ENCODE data around the gene POLR3B. TPM values are rescaled to one million over a fixed set of nuclear protein-coding genes. Genes with fewer than 3 reads are reported as not detected.

Gene POLR3B
- total RNA-seq, 4 donors from 2014 or later: 9.6 to 14.6 (median 12.6) TPM

DNA sequence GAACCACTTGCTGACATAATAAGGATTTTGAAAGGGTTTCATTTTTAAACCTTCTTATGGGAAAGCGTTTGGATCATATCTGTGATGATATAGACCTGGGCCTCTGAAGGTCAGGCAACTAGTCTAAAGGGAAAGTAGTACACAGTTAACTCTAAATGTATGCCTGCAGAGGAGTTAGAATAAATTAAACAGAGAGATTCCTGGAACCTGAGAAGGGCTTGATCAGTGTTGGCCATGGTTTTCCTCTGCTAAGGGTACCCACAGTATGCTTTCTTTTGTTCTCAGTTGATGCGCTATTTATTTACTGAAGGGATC is 14.4 kb upstream of the POLR3B start:
- 61% methylated on average over 2 of the region's 2 CpGs for WGBS
- peak overlapping the region; percentile 26 for H3K4me3 ChIP-seq
- peaks cover 4% of the 10 kb centered on the region for H3K36me3 ChIP-seq
- peak overlapping the region; percentile 79 for H3K27ac ChIP-seq
- H3K9me3 ChIP-seq: no peaks in the 10 kb centered on the region
- DNase-seq (ENCODE audit: low spot score in 2 of 2): no peak
- TF ChIP-seq POLR2AphosphoS5 (IDR thresholded peaks at IDR 0.05) (no peak), POLR2A (IDR thresholded peaks at IDR 0.05) (no peak), EP300 (IDR thresholded peaks at IDR 0.05) (no peak)
- TF ChIP-seq, protein P1, sequence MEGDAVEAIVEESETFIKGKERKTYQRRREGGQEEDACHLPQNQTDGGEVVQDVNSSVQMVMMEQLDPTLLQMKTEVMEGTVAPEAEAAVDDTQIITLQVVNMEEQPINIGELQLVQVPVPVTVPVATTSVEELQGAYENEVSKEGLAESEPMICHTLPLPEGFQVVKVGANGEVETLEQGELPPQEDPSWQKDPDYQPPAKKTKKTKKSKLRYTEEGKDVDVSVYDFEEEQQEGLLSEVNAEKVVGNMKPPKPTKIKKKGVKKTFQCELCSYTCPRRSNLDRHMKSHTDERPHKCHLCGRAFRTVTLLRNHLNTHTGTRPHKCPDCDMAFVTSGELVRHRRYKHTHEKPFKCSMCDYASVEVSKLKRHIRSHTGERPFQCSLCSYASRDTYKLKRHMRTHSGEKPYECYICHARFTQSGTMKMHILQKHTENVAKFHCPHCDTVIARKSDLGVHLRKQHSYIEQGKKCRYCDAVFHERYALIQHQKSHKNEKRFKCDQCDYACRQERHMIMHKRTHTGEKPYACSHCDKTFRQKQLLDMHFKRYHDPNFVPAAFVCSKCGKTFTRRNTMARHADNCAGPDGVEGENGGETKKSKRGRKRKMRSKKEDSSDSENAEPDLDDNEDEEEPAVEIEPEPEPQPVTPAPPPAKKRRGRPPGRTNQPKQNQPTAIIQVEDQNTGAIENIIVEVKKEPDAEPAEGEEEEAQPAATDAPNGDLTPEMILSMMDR (IDR thresholded peaks at IDR 0.05): no peak
- no peaks in the 10 kb centered on the region for H3K27me3 ChIP-seq
- peaks cover 35% of the 10 kb centered on the region for H3K4me1 ChIP-seq

DNA sequence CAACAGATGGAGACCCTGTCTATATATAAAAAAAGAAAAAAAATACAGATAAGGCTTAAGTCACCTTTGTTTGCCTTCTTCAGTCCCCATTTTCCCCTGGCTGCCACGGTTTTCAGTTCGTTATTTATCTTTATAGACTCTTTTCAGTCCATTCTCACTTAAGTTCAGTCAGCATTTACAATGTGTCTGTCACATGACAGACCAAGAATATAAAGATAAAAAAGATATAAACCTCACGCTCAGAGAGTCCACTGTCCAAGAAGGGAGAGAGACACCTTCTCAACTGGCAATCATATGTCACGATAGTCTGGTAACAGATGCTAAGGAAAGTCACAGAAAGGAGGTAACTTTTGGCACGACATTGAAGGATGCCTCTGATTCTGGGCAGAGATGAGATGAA is 13.4 kb upstream of the POLR3B start:
- H3K27me3 ChIP-seq: no peaks in the 10 kb centered on the region
- TF ChIP-seq EP300 (IDR thresholded peaks at IDR 0.05) (no peak), POLR2A (IDR thresholded peaks at IDR 0.05) (no peak), POLR2AphosphoS5 (IDR thresholded peaks at IDR 0.05) (no peak)
- TF ChIP-seq, protein P1 (IDR thresholded peaks at IDR 0.05): no peak
- H3K36me3 ChIP-seq: peaks cover 4% of the 10 kb centered on the region
- 92% methylated on average over 5 of the region's 5 CpGs for WGBS
- H3K4me3 ChIP-seq: no peak overlapping the region
- H3K4me1 ChIP-seq: peaks cover 35% of the 10 kb centered on the region
- no peak for DNase-seq (ENCODE audit: low spot score in 2 of 2)
- H3K27ac ChIP-seq: peak overlapping the region; percentile 79
- H3K9me3 ChIP-seq: no peaks in the 10 kb centered on the region

DNA sequence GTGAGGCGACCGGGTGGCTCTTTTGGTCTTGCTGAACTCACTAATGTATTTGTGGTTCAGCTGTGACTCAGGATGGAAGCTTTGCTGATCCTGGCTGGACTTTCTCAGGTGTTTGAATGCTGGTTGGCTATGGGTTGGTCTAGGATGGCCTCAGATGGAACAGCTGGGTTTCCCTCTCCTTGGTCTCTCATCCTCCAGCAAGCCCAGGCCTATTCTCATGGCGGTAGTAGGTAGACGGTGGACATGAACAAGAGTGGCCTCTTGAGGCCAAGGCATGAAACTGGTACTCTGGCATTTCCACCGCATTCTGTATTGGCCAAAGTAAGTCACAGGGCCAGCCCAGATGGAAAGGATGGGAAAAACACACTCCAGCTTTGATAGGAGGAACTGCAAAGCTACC is 11.8 kb upstream of the POLR3B start:
- no peak for DNase-seq (ENCODE audit: low spot score in 2 of 2)
- Histone ChIP-seq H3K27ac (no peak overlapping the region), H3K4me1 (peaks cover 32% of the 10 kb centered on the region), H3K27me3 (no peaks in the 10 kb centered on the region), H3K4me3 (no peak overlapping the region), H3K36me3 (peaks cover 4% of the 10 kb centered on the region), H3K9me3 (no peaks in the 10 kb centered on the region)
- TF ChIP-seq, protein P1 (IDR thresholded peaks at IDR 0.05): peak in 1 of 2 donors; percentile 17
- no peak for TF ChIP-seq POLR2A (IDR thresholded peaks at IDR 0.05)
- 51% methylated on average over 5 of the region's 5 CpGs for WGBS

DNA sequence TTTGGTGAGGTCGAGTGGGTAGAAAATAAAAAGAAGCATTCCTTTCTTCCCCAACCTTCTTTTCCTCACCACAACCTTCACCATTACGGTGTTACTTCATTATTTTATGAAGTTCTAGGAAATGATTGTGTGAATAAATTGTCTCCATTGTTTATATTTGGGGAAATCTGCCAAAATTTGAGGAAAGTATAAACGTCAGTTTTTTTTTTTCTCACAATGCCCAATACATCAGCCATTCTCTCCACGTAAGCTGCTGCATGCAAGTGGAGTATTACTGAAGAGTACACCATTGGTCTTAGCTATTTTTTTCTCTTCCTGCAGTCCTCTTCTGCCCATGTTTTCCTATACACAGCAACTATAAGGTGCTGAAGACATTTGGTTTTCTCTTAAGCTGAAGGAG is 9.1 kb upstream of the POLR3B start:
- Histone ChIP-seq H3K4me3 (no peak overlapping the region), H3K4me1 (peaks cover 7% of the 10 kb centered on the region), H3K27me3 (no peaks in the 10 kb centered on the region), H3K27ac (no peak overlapping the region), H3K9me3 (no peaks in the 10 kb centered on the region), H3K36me3 (peaks cover 4% of the 10 kb centered on the region)
- TF ChIP-seq POLR2A (IDR thresholded peaks at IDR 0.05) (no peak), POLR2AphosphoS5 (IDR thresholded peaks at IDR 0.05) (no peak), EP300 (IDR thresholded peaks at IDR 0.05) (no peak)
- TF ChIP-seq, protein P1 (IDR thresholded peaks at IDR 0.05): no peak
- DNase-seq (ENCODE audit: low spot score in 2 of 2): no peak
- 58% methylated on average over 4 of the region's 4 CpGs for whole genome bisulfite sequencing

DNA sequence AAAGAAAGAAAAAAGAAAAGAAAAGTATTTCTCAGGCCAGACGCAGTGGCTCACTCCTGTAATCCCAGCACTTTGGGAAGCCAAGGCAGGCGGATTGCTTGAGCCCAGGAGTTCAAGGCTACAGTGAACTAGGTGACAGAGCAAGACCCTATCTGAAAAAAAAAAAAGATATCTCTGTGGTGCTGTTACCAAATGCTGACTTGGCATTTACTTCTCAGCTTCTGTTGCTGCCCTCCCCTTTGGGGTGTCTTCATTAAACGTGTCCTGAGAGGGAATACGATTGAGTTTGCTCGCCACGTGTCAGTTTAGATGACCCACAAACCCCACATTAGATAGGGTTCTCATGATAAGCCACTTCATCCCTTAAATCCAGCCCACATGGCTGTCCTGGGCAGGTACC is 4.4 kb upstream of the POLR3B start:
- H3K9me3 ChIP-seq: no peaks in the 10 kb centered on the region
- no peak overlapping the region for H3K4me3 ChIP-seq
- no peak for DNase-seq (ENCODE audit: low spot score in 2 of 2)
- TF ChIP-seq POLR2A (IDR thresholded peaks at IDR 0.05): no peak
- TF ChIP-seq, protein P1 (IDR thresholded peaks at IDR 0.05): no peak
- no peak for TF ChIP-seq EP300 (IDR thresholded peaks at IDR 0.05)
- no peak for TF ChIP-seq POLR2AphosphoS5 (IDR thresholded peaks at IDR 0.05)
- no peaks in the 10 kb centered on the region for H3K36me3 ChIP-seq
- H3K27ac ChIP-seq: no peak overlapping the region
- 77% methylated on average over 6 of the region's 6 CpGs for whole genome bisulfite sequencing
- H3K27me3 ChIP-seq: no peaks in the 10 kb centered on the region
- peaks cover 5% of the 10 kb centered on the region for H3K4me1 ChIP-seq
